Activated CD8-positive, alpha-beta T cell treated with anti-CD3 and anti-CD28 coated beads, Interleukin-2, amount 10 ng/mL, durations not matched to agents 7 days and 5 days (primary cell): ENCODE data around the gene PUDP. TPM values are rescaled to one million over a fixed set of nuclear protein-coding genes. Genes with fewer than 3 reads are reported as not detected.

Experiments used
- ATAC-seq: fragments of 150-1000 bp; cut with Tn5 transposase; one replicate; pipeline ENCODE4 v1.10.0; 2021; ENCODE audit warnings: moderate library complexity
- CTCF ChIA-PET: fragments of 350-600 bp; sonication (Branson Sonifier 250); formaldehyde crosslinking; loops from one replicate; lab custom pipeline; 2021; ENCODE audit warnings: antibody characterized with exemption; lab: Charles Lee
- POLR2A ChIA-PET: fragments of 350-600 bp; sonication (Branson Sonifier 250); formaldehyde crosslinking; loops from one replicate; lab custom pipeline; 2021; ENCODE audit warnings: antibody characterized with exemption; lab: Charles Lee
- DNase-seq: peaks from one replicate; pipeline ENCODE4 v3.0.0-alpha.2; 2020
- H3K27ac Mint-ChIP-seq: one replicate; pipeline ENCODE4 v1.8.0; 2021; ENCODE audit warnings: mild to moderate bottlenecking, mixed read lengths
- H3K27me3 Mint-ChIP-seq: one replicate; pipeline ENCODE4 v1.8.0; 2021; ENCODE audit warnings: low read depth, mixed read lengths
- H3K36me3 Mint-ChIP-seq: one replicate; pipeline ENCODE4 v1.8.0; 2021; ENCODE audit warnings: low read depth, mixed read lengths
- H3K4me1 Mint-ChIP-seq: one replicate; pipeline ENCODE4 v1.8.0; 2021; ENCODE audit warnings: low read depth, mixed read lengths
- H3K4me3 Mint-ChIP-seq: one replicate; pipeline ENCODE4 v1.8.0; 2021; ENCODE audit warnings: mild to moderate bottlenecking, mixed read lengths
- H3K9me3 Mint-ChIP-seq: one replicate; pipeline ENCODE4 v1.8.0; 2022; ENCODE audit warnings: mixed read lengths; ENCODE audit not compliant: insufficient read depth
- total RNA-seq, 2 experiments: library from RNA; stranded (reverse); gene quantifications; one replicate each; pipeline ENCODE4 v1.2.3, GENCODE V29; 2021

Gene PUDP
- total RNA-seq, 2 experiments from 2014 or later, result 16.1 to 16.6 TPM

DNA sequence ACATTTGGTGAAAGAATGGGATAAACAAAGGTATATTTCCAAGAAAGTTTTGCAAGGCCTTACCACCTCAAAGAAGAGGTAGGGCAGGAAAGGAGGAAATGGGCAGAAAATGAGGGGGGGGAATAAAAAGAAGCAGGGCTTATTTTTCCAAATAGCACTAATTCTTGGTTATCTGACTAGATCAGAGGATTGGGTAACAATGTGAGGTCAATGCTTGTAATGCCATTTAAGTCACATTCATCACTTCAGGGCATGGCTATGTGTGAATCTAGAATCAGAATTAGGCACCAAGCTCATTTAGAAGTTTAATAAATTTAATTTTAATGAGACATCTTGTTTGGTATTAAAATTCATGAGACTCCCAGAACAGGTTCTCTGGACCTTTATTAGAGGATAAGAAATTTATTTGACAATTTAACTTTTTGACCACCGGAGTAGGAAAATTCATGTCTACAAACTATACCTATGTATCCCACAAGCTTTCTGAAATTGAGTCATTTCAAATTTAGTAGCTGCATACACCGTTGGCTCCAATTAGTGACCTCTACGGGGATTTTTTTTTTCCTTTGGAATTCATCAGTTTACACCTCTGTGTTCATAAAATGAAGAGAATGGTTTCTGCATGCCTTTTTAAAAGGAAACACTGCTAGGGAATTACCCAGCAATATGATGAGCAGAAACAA lies 1.8 kb downstream of the PUDP start:
- CTCF ChIA-PET, result no interaction called here
- H3K27ac Mint-ChIP-seq, result no peak overlapping the region
- POLR2A ChIA-PET, result no interaction called here
- no peaks in the 10 kb centered on the region for H3K9me3 Mint-ChIP-seq
- H3K4me1 Mint-ChIP-seq, result peaks cover 24% of the 10 kb centered on the region
- H3K36me3 Mint-ChIP-seq, result peaks cover 7% of the 10 kb centered on the region
- no peak for DNase-seq
- H3K27me3 Mint-ChIP-seq, result no peaks in the 10 kb centered on the region
- no peak for ATAC-seq
- no peak overlapping the region for H3K4me3 Mint-ChIP-seq

DNA sequence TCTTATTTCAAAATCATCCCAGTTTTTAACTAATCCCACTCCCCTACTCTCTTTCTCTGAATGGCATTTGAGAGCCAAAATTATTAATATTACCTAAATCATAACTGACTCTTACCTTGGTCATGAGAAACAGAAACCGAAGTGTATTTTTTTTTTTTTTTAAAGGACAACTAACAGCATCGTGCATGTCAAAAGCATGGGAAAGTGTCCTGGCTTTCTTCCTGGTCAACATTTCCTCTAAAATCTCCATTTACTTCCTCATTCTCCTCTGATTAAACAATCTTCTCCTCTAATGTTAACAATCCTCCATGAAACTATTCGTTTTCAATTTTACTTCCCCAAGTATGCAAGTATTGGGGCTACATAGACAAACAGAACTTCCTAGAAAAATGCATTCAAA lies 2.5 kb downstream of the PUDP start:
- ChIA-PET CTCF (no interaction called here), POLR2A (no interaction called here)
- no peaks in the 10 kb centered on the region for H3K27me3 Mint-ChIP-seq
- H3K4me1 Mint-ChIP-seq, result peaks cover 24% of the 10 kb centered on the region
- no peaks in the 10 kb centered on the region for H3K9me3 Mint-ChIP-seq
- no peak for DNase-seq
- ATAC-seq, result no peak
- no peak overlapping the region for H3K27ac Mint-ChIP-seq
- H3K4me3 Mint-ChIP-seq, result no peak overlapping the region
- peaks cover 7% of the 10 kb centered on the region for H3K36me3 Mint-ChIP-seq

DNA sequence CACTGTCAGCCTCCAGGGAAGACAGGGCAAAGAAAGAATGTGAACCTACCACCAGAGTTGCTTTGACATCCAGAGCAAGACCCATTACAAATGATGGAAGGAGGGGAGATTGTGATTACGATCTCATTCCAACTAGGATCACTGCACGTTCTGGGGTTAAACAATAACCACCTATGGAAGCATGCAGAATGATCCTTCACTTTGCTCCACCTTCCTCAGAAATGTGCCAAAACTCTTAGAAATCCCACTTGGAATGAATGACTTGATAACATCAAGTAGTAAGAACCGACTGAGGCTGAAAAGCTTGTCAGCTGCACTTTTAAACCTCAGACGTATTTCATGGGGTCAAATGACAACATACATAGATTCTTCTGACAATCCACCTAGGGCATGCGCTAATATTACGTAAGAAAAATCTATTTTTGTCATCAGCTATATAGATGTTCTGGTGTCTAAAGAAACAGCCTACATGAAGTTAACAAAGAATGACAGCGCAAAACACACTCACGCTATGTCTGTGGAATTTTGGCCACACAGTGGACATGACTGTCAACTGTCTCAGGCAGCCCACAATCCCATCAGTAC lies 3.9 kb downstream of the PUDP start:
- H3K27ac Mint-ChIP-seq, result no peak overlapping the region
- POLR2A ChIA-PET, result interaction anchor here (1.2 kb wide), 1 partner anchor 9 kb away, joined by 3 read pairs; no protein-coding TSS in a partner anchor
- no peak for DNase-seq

GRCh38 chrX:7143076-7143475 lies 4.9 kb downstream of the PUDP start:
- Mint-ChIP-seq H3K4me1 (peaks cover 20% of the 10 kb centered on the region), H3K9me3 (no peaks in the 10 kb centered on the region), H3K36me3 (peaks cover 9% of the 10 kb centered on the region), H3K27ac (no peak overlapping the region), H3K27me3 (no peaks in the 10 kb centered on the region), H3K4me3 (no peak overlapping the region)
- ChIA-PET CTCF (no interaction called here), POLR2A (no interaction called here)
- ATAC-seq, result no peak
- no peak for DNase-seq

More for the DNA sequence above, 3.9 kb downstream of the PUDP start:
- Mint-ChIP-seq H3K27me3 (no peaks in the 10 kb centered on the region), H3K36me3 (peaks cover 7% of the 10 kb centered on the region), H3K4me1 (peaks cover 23% of the 10 kb centered on the region), H3K9me3 (no peaks in the 10 kb centered on the region), H3K4me3 (no peak overlapping the region)
- no peak for ATAC-seq
- CTCF ChIA-PET, result no interaction called here

- Mint-ChIP-seq H3K9me3 (no peaks in the 10 kb centered on the region), H3K27me3 (no peaks in the 10 kb centered on the region), H3K27ac (no peak overlapping the region), H3K4me1 (peaks cover 7% of the 10 kb centered on the region), H3K4me3 (no peak overlapping the region), H3K36me3 (peaks cover 9% of the 10 kb centered on the region)
- ChIA-PET POLR2A (no interaction called here), CTCF (no interaction called here)
- no peak for ATAC-seq
- DNase-seq, result no peak
These were observed 8.5 kb downstream of the PUDP start for GRCh38 chrX:7139202-7140081.

GRCh38 chrX:7134981-7135380 lies 13.0 kb downstream of the PUDP start:
- H3K9me3 Mint-ChIP-seq, result no peaks in the 10 kb centered on the region
- CTCF ChIA-PET, result no interaction called here
- H3K27ac Mint-ChIP-seq, result no peak overlapping the region
- H3K4me3 Mint-ChIP-seq, result no peak overlapping the region
- H3K27me3 Mint-ChIP-seq, result no peaks in the 10 kb centered on the region
- DNase-seq, result no peak
- peaks cover 3% of the 10 kb centered on the region for H3K36me3 Mint-ChIP-seq
- no peak for ATAC-seq
- POLR2A ChIA-PET, result interaction anchor here (0.6 to 1.0 kb wide), 2 partner anchors 10 to 14 kb away, joined by 3 to 4 read pairs; no protein-coding TSS in a partner anchor
- H3K4me1 Mint-ChIP-seq, result peaks cover 22% of the 10 kb centered on the region

DNA sequence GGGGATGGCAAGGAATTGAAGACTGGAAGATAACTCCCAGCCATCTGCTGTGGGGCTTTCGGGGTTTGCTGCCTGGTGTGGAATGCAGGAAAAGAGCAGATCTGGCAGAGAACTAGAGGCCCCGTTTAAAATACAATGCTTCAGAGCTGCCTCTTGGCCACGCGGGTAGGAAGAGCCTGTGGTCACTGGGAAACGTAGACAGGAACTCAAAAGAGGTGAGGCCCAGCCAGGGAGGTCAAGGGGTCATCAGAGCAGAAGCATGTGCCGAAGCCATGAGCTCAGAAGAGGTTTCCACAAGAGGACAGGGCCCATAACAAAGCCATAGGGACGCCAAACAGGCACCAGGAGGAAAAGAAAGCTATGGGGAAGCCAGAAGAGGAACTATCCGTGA lies 14.9 kb downstream of the PUDP start:
- Mint-ChIP-seq H3K36me3 (no peaks in the 10 kb centered on the region), H3K27me3 (no peaks in the 10 kb centered on the region), H3K4me1 (peaks cover 22% of the 10 kb centered on the region), H3K4me3 (no peak overlapping the region), H3K27ac (peak overlapping the region; percentile 86), H3K9me3 (no peaks in the 10 kb centered on the region)
- POLR2A ChIA-PET, result no interaction called here
- CTCF ChIA-PET, result interaction anchor here (1.0 to 1.5 kb wide), 2 partner anchors 9 to 792 kb away, joined by 3 to 4 read pairs; no protein-coding TSS in a partner anchor
- DNase-seq (no peak), ATAC-seq (peak; percentile 19)

DNA sequence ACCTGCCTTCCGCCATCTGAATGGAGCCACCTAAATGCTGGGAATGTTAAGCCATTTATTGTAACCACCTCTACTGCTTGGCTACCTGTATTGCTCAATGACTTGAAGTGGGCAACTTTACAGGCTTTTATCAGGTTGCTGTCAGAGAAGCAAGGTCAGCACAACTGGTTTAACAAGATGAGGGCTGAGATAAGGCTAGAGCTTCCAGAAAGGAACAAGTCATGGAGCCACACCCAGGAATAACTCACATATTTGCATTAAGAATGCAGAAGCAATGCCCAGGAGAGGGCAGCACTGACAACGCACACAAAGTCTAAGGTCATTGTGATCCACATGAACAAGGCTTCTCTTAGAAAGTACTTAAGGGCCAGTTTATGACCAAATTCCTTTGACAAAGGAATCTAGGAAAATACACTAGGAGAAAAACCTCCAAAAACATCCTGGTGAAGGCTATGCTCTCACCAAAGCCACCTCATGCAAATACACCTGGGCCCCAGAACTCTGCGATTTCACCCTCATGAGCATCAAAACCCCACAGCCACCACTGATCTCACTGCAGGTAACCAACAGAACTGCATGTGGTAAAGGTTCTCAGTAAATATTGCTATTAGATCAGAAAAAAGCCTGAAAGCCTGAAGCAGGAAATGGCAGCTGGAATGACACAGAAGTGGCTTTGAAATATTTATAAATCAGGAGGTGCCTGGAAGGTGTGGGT lies 15.5 kb downstream of the PUDP start:
- ChIA-PET POLR2A (no interaction called here), CTCF (interaction anchor here (1.0 to 1.5 kb wide), 2 partner anchors 9 to 793 kb away, joined by 3 to 4 read pairs; no protein-coding TSS in a partner anchor)
- H3K4me1 Mint-ChIP-seq, result peaks cover 22% of the 10 kb centered on the region
- no peaks in the 10 kb centered on the region for H3K36me3 Mint-ChIP-seq
- H3K4me3 Mint-ChIP-seq, result no peak overlapping the region
- H3K27me3 Mint-ChIP-seq, result no peaks in the 10 kb centered on the region
- peak overlapping the region; percentile 86 for H3K27ac Mint-ChIP-seq
- ATAC-seq (peak; percentile 79), DNase-seq (peak; percentile 35)
- H3K9me3 Mint-ChIP-seq, result no peaks in the 10 kb centered on the region

DNA sequence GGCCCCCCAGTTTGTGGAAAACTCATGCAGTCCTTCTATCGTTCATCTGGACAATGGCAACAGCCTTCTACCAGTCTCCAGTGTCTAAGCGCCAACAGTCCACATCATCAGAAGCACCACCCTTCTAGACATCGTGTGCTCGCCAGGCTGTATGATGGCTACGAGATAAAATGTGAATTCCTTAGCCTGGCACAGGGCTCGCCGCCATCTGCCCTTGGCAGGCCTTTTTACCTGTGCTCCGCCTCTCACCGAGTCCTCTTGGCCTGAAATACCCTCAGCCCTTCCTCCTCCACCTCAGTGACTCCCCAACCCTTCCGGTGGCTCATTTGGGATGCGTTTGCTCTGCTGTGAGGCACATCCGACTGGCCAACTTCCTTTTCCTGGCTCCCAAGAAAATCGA lies 16.3 kb downstream of the PUDP start:
- ChIA-PET CTCF (interaction anchor here (1.5 kb wide), 1 partner anchor 793 kb away, joined by 3 read pairs; no protein-coding TSS in a partner anchor), POLR2A (no interaction called here)
- no peak for ATAC-seq
- Mint-ChIP-seq H3K27me3 (no peaks in the 10 kb centered on the region), H3K4me3 (no peak overlapping the region), H3K36me3 (no peaks in the 10 kb centered on the region), H3K27ac (no peak overlapping the region), H3K4me1 (peaks cover 22% of the 10 kb centered on the region), H3K9me3 (no peaks in the 10 kb centered on the region)
- no peak for DNase-seq

DNA sequence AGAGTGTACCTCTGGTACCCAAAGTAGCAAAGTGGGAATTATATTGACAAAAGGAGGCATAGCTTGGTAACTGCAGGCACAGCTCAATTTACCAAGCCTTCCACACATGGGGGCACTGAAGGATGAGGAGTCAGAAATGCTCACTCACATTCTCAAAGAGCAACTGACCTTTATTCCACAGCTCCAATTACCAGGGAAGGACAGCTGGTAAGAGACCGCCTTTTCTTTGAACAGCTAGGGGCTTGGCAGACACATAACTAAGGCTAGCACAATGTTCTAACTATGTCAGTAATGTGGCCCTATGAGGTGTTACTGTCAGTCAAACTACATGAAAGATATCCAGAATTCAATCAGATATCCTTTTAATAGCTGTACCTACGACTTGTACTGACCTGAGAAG lies 20.9 kb downstream of the PUDP start:
- Mint-ChIP-seq H3K4me3 (no peak overlapping the region), H3K36me3 (peaks cover 11% of the 10 kb centered on the region), H3K27me3 (no peaks in the 10 kb centered on the region), H3K9me3 (no peaks in the 10 kb centered on the region), H3K4me1 (peaks cover 5% of the 10 kb centered on the region), H3K27ac (no peak overlapping the region)
- ChIA-PET POLR2A (no interaction called here), CTCF (no interaction called here)
- ATAC-seq, result no peak
- DNase-seq, result no peak

GRCh38 chrX:7120878-7121219 lies 27.1 kb downstream of the PUDP start:
- Mint-ChIP-seq H3K4me3 (no peak overlapping the region), H3K4me1 (peaks cover 18% of the 10 kb centered on the region), H3K36me3 (peaks cover 12% of the 10 kb centered on the region), H3K27me3 (no peaks in the 10 kb centered on the region), H3K9me3 (no peaks in the 10 kb centered on the region), H3K27ac (no peak overlapping the region)
- POLR2A ChIA-PET, result no interaction called here
- DNase-seq (no peak), ATAC-seq (no peak)
- CTCF ChIA-PET, result no interaction called here
